ENCODE data around the gene TLNRD1.

TLNRD1 gene

GRCh38 chr15:81002331-81003096 is 1.8 kb downstream of the TLNRD1 start:
- DNase-seq (ENCODE audit: low read depth), result peak; percentile 11

- no peak for DNase-seq (ENCODE audit: low read depth)
These were observed 2.3 kb downstream of the TLNRD1 start for GRCh38 chr15:81003097-81003350.

GRCh38 chr15:81006124-81006523 is 5.4 kb downstream of the TLNRD1 start:
- DNase-seq (ENCODE audit: low read depth), result no peak

- DNase-seq (ENCODE audit: low read depth), result no peak
These were observed 6.8 kb downstream of the TLNRD1 start for GRCh38 chr15:81007428-81008064.

GRCh38 chr15:81008312-81008711 is 7.6 kb downstream of the TLNRD1 start:
- no peak for DNase-seq (ENCODE audit: low read depth)

GRCh38 chr15:81010086-81010485 is 9.4 kb downstream of the TLNRD1 start:
- DNase-seq (ENCODE audit: low read depth), result no peak

GRCh38 chr15:81011593-81011992 is 10.9 kb downstream of the TLNRD1 start:
- DNase-seq (ENCODE audit: low read depth), result peak; percentile 83

- no peak for DNase-seq (ENCODE audit: low read depth)
These were observed 11.9 kb downstream of the TLNRD1 start for GRCh38 chr15:81012588-81012987.

- DNase-seq (ENCODE audit: low read depth), result no peak
These were observed 12.7 kb downstream of the TLNRD1 start for GRCh38 chr15:81013396-81013929.

GRCh38 chr15:81014446-81015093 is 13.8 kb downstream of the TLNRD1 start:
- no peak for DNase-seq (ENCODE audit: low read depth)

- no peak for DNase-seq (ENCODE audit: low read depth)
These were observed 15.1 kb downstream of the TLNRD1 start for GRCh38 chr15:81015621-81016488.

GRCh38 chr15:81016489-81017068 is 15.9 kb downstream of the TLNRD1 start:
- DNase-seq (ENCODE audit: low read depth), result no peak

GRCh38 chr15:81018197-81018596 is 17.5 kb downstream of the TLNRD1 start:
- no peak for DNase-seq (ENCODE audit: low read depth)

GRCh38 chr15:81021321-81021720 is 20.6 kb downstream of the TLNRD1 start:
- DNase-seq (ENCODE audit: low read depth), result no peak

- peak; percentile 74 for DNase-seq (ENCODE audit: low read depth)
These were observed 23.0 kb downstream of the TLNRD1 start for GRCh38 chr15:81023483-81024264.

- DNase-seq (ENCODE audit: low read depth), result no peak
These were observed 23.6 kb downstream of the TLNRD1 start for GRCh38 chr15:81024265-81024872.

- no peak for DNase-seq (ENCODE audit: low read depth)
These were observed 24.2 kb downstream of the TLNRD1 start for GRCh38 chr15:81024936-81025335.

GRCh38 chr15:81025721-81026370 is 25.1 kb downstream of the TLNRD1 start:
- no peak for DNase-seq (ENCODE audit: low read depth)

GRCh38 chr15:81026836-81027599 is 26.3 kb downstream of the TLNRD1 start:
- DNase-seq (ENCODE audit: low read depth), result no peak

Measured in fibroblast of gingiva (primary cell).